GM11168 (cell line): ENCODE results near the gene SLC12A9.

ENCODE experiments used
- in situ Hi-C: fragments of 300-500 bp; cut with MboI; formaldehyde crosslinking; loops from one replicate; pipeline ENCODE4 v1.12.0; 2022; ENCODE audit warnings: low sequenced_read_pairs; ENCODE audit not compliant: unreplicated experiment

SLC12A9 gene

DNA sequence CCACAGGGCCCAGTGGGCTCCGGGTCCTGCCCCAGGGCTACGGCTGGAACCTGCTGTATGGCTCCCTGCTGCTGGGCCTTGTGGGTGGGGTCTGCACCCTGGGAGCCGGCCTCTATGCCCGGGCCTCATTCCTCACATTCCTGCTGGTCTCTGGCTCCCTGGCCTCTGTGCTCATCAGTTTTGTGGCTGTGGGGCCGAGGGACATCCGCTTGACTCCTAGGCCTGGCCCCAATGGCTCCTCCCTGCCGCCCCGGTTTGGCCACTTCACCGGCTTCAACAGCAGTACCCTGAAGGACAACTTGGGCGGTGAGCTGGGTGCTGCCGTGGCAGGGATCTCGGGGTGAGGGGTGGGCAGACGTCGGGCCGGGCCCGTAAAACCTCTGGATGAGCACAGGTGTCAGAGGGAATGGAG lies 4.4 kb downstream of the SLC12A9 start:
- in situ Hi-C loops = no loop called here

DNA sequence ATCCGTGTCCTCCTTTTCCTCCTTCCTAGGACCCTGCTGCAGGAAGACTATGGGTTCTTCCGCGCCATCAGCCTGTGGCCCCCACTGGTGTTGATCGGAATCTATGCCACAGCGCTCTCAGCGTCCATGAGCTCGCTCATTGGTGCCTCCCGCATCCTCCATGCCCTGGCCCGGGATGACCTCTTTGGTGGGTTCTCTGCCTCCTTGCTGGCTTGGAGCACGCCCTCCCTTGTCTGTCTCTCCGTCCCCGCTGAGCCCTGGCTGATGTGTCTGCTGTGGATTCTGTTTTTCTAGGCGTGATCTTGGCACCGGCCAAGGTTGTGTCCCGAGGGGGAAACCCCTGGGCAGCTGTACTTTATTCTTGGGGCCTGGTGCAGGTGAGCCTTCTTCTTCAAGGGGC lies 7.3 kb downstream of the SLC12A9 start:
- in situ Hi-C loops = no loop called here

DNA sequence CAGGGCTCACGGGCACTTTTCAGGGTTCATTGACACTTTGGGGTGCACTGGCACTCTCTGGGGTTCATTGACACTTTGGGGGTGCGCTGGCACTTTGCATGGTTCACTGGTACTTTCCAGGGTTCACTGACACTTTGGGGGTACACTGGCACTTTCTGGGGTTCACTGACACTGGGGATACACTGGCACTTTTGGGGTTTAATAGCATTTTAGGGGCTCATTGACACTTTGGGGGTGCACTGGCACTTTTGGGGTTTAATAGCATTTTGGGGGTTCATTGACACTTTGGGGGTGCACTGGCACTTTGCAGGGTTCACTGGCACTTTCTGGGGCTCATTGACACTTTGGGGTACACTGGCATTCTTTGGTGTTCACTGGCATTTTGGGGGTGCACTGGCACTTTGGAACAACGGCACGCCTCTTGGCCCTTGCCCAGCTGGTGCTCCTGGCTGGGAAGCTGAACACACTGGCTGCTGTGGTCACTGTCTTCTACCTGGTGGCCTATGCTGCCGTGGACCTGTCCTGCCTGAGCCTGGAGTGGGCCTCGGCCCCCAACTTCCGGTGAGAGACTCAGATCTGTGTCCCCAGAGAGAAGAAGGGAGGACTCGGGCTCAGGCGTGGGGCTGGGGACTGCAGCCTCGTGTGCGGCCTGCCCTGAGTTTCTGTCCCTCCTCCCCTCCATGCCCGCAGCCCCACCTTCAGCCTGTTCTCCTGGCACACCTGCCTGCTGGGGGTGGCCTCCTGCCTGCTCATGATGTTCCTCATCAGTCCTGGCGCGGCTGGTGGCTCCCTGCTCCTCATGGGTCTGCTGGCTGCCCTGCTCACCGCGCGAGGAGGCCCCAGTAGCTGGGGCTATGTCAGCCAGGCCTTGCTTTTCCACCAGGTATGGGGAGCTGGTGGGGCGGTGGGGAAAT lies 8.4 kb downstream of the SLC12A9 start:
- in situ Hi-C loops = no loop called here

DNA sequence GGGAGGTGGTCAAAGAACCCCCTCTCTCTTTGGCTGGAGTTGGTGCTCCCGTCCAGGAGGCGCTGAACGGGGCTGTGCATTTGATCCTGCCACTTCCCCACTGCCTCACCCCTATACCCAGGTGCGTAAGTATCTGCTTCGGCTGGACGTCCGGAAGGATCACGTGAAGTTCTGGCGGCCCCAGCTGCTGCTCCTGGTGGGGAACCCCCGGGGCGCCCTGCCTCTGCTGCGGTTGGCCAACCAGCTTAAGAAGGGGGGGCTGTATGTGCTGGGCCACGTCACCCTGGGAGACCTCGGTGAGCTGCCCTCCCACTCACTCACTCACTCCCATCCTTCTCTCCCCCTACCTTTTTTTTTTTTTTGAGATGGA lies 9.1 kb downstream of the SLC12A9 start:
- in situ Hi-C loops = no loop called here

DNA sequence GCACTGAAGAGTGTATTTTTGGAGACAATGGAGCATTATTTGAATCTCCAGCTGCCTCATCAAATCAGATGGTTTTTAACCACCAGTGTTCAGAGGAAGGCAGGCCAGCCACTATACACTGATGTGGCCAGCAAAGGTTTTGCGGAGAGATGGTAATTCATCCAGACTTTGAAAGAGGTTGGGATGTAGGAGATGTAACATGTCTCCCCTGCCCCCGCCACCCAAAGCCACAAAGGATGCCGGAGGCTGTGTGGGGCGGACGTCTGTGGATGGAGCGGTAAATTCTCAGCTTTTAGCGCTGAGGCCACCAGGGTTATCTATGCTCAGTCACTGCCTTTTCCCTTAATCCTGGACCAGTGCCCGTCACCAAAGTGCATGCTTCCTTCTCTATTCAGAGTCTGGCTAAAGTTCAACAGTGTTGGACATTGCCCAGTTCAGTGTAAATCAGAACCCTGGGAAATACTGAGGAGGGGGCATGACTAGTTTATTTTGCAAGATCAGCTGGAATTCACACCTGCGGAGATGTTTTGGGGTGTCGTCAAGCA lies 11.0 kb downstream of the SLC12A9 start:
- in situ Hi-C loops = no loop called here

DNA sequence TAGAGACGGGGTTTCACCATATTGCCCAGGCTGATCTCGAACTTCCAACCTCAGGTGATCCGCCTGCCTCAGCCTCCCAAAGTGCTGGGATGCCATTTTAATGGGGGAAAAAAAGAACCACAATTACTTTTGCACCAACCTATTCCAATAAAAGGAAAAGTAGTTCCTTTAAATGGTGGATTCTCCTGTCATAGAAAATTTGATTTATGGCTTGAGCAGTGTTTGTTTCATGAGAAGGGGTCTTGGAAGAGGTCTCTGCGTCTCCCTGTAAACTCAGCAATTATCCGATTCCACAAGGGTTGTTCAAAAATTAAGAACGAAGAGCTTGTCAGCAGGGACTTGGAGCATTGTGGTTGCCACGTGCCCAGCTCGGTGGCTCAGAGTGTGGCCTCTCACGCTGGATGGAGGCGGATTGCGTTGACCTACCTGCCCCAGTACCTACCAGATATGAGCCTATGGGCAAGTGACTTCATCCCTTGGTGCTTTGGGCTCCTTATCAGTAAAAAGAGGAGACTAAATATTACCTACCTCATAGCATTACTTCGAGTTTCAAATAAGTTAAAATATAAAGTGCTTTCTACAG lies 11.8 kb downstream of the SLC12A9 start:
- in situ Hi-C loops = no loop called here

DNA sequence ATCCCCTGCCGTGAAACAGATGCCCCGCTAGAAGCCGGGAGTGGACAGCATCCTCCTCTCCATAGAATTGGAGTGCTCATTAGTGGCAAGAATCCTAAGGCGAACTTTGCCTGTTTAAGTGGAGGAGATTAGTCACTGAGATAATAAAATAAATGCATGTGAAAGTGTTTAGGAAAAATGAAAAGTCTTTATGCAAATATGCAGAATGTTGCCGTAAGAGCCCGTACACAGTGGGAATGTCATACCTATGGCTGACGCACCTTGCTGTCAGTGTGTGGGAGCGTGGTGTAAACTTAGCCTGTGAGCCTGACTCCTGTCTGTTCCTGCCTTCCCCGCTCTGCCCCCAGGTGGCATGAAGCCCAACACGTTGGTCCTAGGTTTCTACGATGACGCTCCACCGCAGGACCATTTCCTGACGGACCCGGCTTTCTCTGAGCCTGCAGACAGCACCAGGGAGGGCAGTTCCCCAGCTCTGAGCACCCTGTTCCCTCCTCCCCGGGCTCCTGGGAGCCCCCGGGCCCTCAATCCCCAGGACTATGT lies 12.9 kb downstream of the SLC12A9 start:
- in situ Hi-C loops = no loop called here

DNA sequence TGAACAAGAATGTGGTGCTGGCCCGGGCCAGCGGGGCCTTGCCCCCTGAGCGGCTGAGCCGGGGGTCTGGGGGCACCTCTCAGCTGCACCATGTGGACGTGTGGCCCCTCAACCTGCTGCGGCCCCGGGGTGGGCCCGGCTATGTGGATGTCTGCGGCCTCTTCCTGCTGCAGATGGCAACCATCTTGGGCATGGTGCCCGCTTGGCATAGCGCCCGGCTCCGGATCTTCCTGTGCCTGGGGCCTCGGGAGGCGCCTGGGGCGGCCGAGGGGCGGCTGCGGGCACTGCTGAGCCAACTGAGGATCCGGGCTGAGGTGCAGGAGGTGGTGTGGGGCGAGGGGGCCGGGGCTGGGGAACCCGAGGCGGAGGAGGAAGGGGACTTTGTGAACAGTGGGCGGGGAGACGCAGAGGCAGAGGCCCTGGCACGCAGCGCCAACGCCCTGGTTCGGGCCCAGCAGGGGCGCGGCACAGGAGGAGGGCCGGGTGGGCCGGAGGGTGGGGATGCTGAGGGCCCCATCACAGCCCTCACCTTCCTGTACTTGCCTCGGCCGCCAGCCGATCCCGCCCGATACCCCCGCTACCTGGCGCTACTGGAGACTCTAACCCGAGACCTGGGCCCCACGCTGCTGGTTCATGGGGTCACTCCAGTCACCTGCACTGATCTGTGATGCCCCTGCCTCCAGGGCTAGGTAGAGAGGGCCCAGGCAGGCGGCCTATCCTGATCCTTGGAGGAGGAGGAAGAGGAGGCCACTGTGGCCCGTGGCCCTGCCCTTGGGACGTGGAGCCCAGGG lies 13.6 kb downstream of the SLC12A9 start:
- in situ Hi-C loops = no loop called here

DNA sequence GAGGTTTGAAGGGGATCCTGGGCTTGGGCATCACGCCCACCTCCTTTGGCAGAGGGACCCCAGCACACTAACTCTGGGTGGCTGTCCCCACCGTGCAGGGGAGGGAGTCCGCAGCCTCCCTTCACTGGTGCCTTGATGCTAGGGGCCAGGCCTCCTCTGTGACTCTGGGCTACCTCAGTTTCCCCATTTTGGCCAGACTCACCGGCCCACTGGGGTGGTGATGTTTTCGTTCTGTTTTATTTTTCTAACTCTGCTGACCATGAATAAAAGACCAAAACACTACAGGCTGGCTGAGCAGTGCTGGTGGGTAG lies 14.2 kb downstream of the SLC12A9 start:
- in situ Hi-C loops = no loop called here

DNA sequence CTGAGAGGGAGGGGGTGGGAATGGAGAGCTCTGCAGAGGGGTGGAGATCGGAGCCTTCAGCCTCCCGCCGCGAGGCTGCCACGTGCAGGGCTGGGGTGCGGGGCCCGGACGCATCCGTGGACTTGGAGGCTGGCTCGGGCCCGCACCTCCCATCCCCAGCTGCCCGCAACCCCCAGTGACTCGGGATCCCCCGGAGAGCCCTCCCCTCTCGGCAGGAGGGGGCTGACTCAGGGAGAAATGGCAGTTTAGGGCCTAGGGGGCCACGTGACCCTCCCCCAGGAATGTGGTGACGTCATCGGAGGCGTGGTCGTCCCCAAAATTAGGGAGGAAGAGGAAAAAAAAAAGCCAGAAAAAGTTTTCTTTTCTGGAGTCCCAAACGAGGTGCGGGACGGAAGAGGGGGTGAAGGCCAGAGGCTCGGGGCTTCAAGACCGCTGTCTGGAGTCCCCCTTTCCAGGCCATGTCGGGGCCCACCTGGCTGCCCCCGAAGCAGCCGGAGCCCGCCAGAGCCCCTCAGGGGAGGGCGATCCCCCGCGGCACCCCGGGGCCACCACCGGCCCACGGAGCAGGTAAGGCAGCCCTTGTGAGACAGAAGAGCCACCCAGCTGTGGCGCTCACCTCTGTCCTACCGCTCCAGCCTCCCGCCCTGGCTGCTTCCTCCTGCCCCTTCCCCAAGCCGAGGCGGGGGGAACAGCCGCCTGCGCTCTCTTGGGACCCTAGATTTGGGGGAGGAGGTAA lies 14.7 kb downstream of the SLC12A9 start, which contains the start of gene TRIP6:
TSS of gene TRIP6 (plus strand) at position 348 of the 736 bp plus-strand sequence. CDS start at position 459, 111 bp downstream.
- in situ Hi-C loops = no loop called here

DNA sequence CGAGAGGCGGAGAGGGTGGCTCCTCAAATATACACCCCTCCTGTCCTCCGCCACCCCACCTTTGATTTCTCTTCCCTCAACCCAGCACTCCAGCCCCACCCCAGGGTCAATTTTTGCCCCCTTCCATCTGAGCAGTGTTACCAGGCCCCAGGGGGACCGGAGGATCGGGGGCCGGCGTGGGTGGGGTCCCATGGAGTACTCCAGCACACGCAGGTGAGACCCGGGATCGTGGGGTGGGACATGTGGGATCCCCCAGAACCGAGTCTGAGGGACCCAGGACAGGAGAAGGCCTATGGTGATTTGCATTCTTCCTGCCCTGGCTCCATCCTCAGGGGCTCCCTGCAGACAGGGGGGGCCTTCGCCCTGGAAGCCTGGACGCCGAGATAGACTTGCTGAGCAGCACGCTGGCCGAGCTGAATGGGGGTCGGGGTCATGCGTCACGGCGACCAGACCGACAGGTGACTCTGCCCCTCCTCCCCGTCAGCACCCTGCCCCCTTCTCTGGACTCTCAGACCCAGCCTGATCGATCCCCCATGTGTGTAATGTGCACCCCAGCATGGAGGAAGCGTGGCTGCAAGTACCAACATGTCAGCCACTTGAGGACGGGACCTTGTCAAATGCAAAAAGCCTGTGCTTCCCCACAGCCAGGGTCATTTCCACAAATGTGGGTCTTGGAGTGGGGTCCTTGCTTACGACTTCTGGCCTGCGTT lies 15.4 kb downstream of the SLC12A9 start:
- in situ Hi-C loops = no loop called here

DNA sequence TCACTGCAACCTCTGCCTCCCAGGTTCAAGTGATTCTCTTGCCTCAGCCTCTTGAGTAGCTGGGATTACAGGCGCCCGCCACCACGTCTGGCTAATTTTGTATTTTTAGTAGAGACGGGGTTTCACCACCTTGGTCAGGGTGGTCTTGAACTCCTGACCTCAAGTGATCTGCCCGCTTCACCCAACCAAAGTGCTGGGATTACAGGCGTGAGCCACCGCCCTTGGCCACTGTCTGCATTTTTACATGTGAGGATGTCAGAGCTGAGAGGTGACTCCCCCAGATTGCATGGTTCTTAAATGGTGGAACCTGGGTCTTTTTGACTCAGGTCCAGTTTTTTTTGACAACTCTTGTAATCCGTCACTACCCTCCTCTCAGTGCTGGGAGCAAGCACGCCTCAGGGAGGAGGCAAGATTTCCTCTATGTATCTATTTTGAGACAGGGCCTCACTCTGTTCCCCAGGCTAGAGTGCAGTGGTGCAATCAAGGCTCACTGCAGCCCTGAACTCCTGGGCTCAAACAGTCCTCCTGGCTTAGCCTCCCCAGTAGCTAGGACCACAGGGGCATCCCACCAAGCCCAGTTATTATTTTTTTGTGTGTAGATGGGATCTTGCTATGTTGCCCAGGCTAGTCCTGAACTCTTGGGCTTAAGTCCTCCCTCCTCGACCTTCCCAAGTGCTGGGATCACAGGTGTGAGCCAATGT lies 21.2 kb downstream of the SLC12A9 start:
- in situ Hi-C loops = no loop called here

DNA sequence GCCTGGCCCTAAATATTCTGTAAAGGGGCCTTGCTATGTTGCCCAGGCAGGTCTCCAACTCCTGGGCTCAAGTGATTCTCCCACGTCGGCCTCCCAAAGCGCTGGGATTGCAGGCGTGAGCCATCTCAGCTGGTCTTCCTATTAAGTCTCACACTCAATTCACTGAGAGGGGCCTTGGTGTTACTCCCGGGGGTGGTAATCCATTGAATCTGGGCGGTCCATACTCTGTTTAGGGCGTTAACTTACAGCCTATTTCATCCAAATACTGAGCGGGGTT lies 21.7 kb downstream of the SLC12A9 start:
- in situ Hi-C loops = no loop called here

DNA sequence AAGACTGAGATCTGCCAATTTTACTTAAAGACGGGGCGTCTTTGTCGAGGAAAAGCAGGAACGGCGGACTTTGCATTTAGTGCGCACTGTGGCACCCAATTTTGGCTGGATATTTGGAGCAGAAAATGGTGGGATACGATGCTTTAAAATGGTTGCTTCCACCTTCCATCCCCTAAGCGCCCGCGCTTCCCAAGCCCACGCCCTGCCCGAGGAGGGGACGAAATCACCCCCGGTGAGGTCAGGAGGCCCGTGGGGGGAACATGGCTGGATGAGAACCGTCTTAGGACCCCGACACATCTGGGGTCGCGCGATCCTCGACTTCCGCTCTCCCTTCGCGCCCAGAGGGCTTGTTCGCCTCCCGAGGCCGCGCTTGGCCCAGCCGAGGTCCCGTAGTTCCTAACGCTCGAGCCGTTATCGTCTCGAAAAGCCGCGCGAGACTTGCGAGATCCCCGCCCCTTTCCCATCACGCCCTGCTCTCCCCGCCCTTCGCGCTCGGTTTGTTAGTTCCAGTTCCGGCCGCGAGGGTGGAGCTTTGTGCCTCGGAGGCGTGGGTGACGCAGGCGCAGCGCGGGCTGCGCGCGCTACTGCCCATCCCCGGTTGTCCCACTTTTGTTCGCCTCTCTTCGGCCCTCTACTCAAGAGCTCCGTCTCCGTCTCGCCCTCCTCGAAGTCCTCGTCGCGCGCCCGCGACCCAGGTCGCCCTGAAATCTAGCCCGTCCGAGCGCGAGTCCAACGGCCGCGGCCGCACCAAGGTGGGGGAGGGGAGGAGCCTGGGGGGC lies 22.3 kb downstream of the SLC12A9 start, which contains the start of gene SRRT:
TSS of gene SRRT (plus strand) at position 527 of the 779 bp plus-strand sequence. CDS start 488 bp downstream, outside the sequence.
- in situ Hi-C loops = no loop called here

DNA sequence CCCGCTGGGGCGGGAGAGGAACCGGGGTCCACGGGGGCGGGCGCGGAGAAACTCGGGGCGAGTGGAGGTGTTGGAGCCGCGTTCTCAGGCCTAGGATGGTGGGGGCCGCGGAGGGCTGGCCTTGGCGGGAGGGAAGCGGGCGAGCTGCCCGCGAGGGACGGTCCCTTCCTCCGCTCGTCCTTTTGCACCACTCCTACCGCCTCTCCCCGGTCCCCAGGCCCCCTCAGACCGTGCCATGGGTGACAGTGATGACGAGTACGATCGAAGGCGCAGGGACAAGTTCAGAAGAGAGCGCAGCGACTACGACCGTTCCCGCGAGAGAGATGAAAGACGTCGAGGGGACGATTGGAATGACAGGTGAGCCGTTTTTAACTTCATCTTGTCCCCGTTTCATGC lies 22.8 kb downstream of the SLC12A9 start:
- in situ Hi-C loops = no loop called here

DNA sequence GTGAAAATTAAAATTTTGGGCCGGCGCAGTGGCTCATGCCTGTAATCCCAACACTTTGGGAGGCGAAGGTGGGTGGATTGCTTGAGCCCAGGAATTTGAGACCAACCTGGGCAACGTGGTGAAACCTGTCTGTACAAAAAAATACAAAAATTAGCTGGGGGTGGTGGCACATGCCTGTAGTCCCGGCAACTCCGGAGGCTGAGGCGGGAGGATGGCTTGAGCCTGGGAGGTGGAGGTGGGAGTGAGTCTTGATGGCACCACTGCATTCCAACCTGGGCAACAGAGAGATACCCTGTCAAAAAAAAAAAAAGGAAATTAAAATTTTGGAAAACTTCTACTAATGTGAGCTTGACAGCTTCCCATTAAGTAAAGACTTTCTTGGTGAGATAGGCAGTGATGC lies 25.5 kb downstream of the SLC12A9 start:
- in situ Hi-C loops = no loop called here

DNA sequence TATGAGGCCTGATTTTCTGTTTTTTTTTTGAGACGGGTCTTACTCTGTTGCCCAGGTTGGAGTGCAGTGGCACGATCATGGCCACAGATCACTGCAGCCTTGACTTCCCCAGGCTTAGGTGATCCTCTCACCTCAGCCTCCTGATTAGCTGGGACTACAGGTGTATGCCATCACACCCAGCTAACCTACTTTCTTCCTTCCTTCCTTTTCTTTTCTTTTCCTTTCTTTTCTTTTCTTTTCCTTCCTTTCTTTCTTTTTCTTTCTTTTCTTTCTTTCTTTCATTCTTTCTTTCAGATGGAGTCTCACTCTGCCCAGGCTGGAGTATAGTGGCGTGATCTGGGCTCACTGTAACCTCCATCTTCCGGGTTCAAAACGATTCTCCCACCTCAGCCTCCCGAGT lies 26.2 kb downstream of the SLC12A9 start:
- in situ Hi-C loops = no loop called here

DNA sequence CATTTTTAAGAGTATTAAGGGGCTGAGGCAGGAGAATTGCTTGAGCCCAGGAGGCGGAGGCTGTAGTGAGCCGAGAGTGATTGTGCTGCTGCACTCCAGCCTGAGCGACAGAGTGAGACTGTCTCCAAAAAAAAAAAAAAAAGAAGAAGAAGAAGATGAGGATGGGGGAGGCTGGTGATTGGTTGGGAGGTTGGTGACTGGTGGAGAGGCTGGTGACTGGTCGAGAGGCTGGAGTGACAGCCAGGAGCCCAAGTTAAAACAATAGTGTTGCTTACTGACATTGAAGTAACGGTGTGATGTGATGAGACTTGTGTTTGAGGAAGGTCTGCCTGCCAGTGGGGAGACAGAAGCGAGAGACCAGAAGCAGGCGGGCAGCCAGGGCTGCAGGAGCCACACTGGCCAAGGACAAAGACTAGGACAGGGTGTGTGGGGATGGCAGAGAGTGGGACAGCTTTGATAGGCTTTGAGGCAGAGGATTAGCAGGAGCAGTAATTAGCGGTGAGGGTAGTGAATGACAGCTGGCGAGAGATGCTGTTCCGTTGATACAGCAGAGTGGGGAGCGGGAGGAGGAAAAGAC lies 27.3 kb downstream of the SLC12A9 start:
- in situ Hi-C loops = no loop called here
